Measurements from ENCODE around the gene TEKTIP1.
A peak's percentile ranks its signal among the peaks of the same experiment; 100 is the strongest.

TEKTIP1 gene

DNA sequence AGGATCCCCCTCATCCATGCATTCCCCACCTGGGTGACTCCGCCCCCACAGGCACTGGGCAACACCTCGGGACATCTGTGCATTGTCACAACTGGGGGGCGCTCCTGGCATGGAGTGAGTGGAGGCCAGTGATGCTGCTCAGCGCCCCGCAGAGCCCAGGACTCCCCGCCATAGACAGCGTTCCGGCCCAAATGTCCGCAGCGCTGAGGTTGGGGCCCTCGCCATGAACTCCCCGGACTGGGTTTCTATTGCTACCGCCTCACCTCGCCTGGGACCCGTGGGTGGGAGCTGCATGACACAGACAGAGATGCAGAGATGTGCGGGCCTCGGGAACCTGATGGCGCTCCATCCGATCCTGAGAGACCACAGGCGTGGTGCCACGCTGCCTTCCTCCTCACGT, 28.2 kb upstream of the TEKTIP1 start:
- TF ChIP-seq, protein P1, sequence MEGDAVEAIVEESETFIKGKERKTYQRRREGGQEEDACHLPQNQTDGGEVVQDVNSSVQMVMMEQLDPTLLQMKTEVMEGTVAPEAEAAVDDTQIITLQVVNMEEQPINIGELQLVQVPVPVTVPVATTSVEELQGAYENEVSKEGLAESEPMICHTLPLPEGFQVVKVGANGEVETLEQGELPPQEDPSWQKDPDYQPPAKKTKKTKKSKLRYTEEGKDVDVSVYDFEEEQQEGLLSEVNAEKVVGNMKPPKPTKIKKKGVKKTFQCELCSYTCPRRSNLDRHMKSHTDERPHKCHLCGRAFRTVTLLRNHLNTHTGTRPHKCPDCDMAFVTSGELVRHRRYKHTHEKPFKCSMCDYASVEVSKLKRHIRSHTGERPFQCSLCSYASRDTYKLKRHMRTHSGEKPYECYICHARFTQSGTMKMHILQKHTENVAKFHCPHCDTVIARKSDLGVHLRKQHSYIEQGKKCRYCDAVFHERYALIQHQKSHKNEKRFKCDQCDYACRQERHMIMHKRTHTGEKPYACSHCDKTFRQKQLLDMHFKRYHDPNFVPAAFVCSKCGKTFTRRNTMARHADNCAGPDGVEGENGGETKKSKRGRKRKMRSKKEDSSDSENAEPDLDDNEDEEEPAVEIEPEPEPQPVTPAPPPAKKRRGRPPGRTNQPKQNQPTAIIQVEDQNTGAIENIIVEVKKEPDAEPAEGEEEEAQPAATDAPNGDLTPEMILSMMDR (IDR thresholded peaks at IDR 0.05): no peak
- Mint-ChIP-seq H3K36me3 (ENCODE audit: low read depth) (peaks cover 13% of the 10 kb centered on the region), H3K27me3 (ENCODE audit: low read depth, poor library complexity) (peaks cover 3% of the 10 kb centered on the region), H3K4me1 (peaks cover 77% of the 10 kb centered on the region), H3K27ac (peak overlapping the region; percentile 45), H3K9me3 (no peaks in the 10 kb centered on the region), H3K4me3 (no peak overlapping the region)
- no peak for DNase-seq

DNA sequence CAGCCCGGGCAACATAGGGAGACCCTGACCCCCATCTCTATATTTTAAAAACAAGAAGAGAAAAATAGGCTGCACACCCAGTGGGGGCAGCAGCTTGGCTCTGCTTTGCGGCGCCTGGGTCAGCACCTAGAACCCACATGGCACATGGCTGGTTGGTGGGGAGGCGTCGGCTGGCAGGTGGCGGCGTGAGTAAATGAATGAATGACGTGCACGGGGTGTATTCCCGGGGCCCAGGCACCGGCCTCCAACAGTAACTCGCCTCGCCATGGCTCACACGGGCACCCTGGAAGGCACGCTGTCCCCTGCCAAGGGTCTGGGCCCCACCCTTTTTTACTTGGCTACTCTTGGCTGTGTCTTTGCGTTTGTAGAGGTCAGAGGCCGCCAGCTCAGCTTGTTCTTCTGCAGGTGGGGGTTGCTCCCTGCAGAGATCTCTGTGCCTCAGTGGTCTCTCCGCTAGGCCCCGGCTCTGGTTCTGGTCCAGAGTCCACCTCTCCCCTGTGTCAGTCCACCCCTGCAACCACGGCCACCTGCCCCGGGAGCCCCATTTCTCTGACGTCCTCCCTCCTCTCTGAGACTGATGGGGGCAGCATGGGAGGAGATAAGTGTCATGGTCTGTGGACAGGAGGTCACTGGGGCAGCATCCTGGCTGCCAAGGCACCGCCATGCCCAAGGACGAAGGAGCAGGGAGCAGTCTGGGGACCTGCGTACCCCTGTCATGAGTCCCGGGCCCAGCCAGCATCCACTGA, 27.3 kb upstream of the TEKTIP1 start:
- Mint-ChIP-seq H3K27me3 (ENCODE audit: low read depth, poor library complexity) (peaks cover 3% of the 10 kb centered on the region), H3K27ac (no peak overlapping the region), H3K36me3 (ENCODE audit: low read depth) (peaks cover 13% of the 10 kb centered on the region), H3K9me3 (no peaks in the 10 kb centered on the region), H3K4me3 (peak overlapping the region; percentile 58), H3K4me1 (peaks cover 81% of the 10 kb centered on the region)
- TF ChIP-seq, protein P1 (IDR thresholded peaks at IDR 0.05): no peak
- DNase-seq: no peak

DNA sequence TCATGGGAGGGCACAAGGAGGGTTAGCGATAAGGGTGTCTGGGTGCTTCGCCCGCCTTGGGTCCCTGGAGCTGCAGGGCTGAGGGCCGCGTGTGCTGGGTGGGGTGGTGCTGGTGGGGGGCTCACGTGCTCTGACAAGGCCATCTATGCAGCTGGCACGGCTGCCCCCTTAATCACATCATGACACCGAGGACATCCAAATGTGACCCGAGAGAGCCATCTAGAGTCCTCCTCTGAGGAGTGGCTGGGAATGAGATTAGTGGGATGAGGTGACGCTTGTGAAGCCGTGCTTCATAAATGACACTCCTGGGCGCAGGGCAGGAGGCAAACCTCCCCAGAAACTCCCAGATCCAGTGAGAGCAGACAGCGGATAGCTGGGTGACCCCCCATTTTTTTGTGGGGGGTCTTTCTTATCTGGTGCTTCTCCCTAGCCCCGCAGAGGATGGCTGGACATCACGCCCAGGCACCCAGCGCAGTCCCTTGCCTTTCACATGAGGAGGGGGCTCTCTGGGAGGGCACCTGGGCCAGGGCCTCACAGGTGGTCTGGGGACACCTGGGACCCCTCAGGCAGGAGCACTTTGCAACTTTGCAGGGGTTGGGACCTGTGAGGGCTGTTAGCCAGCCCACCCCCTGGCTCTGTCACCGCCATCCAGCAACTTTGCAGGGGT, 26.3 kb upstream of the TEKTIP1 start:
- H3K36me3 Mint-ChIP-seq (ENCODE audit: low read depth): peaks cover 13% of the 10 kb centered on the region
- H3K9me3 Mint-ChIP-seq: no peaks in the 10 kb centered on the region
- peaks cover 3% of the 10 kb centered on the region for H3K27me3 Mint-ChIP-seq (ENCODE audit: low read depth, poor library complexity)
- H3K4me3 Mint-ChIP-seq: no peak overlapping the region
- H3K4me1 Mint-ChIP-seq: peaks cover 71% of the 10 kb centered on the region
- no peak for DNase-seq
- H3K27ac Mint-ChIP-seq: no peak overlapping the region
- TF ChIP-seq, protein P1 (IDR thresholded peaks at IDR 0.05): no peak

DNA sequence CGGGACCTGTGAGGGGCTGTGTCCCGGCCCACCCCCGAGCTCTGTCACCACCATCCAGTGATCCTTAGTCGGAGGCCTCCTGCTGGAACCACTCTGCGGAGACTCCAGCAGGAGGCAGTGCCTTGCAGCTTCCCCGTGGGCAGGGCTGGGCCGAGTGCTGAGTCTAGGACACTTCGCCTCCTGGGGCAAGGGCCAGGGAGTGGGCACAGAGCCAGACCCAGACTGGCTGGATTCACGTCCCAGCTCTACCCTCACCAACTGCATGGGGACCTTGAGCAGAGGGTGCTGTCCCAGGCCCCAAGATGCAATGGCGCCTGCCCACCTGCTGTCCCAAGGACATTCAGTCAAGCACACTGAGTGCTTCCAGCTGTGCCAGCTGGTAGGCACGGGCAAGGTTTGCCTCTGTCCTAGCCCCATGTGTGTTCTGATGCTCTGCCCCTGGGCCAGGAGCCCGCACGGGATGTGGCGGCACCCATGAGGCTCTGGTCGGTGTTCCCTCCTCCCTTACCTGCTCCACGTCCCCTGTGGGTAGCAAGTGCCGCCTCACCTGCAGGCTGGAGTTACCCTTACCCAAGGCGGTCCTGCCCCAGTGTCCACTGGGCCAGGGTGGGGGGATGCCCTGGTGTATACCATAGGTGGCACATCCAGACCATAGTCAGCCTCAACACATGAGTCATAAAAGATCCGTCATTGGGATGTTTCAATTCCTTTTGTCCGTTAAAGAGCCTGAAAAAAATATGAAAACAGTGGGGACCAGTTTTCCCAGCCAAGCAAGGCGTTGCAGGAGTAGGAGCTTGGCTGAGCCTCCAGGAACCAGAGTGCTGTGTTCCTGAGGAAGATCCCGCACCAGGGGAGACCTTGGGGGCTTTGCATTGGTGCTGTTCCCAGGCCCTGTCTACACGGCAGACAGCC, 25.5 kb upstream of the TEKTIP1 start:
- peaks cover 70% of the 10 kb centered on the region for H3K4me1 Mint-ChIP-seq
- H3K27me3 Mint-ChIP-seq (ENCODE audit: low read depth, poor library complexity): peaks cover 3% of the 10 kb centered on the region
- H3K36me3 Mint-ChIP-seq (ENCODE audit: low read depth): peaks cover 13% of the 10 kb centered on the region
- H3K4me3 Mint-ChIP-seq: no peak overlapping the region
- peak overlapping the region; percentile 61 for H3K27ac Mint-ChIP-seq
- no peak for DNase-seq
- H3K9me3 Mint-ChIP-seq: no peaks in the 10 kb centered on the region
- TF ChIP-seq, protein P1 (IDR thresholded peaks at IDR 0.05): no peak

DNA sequence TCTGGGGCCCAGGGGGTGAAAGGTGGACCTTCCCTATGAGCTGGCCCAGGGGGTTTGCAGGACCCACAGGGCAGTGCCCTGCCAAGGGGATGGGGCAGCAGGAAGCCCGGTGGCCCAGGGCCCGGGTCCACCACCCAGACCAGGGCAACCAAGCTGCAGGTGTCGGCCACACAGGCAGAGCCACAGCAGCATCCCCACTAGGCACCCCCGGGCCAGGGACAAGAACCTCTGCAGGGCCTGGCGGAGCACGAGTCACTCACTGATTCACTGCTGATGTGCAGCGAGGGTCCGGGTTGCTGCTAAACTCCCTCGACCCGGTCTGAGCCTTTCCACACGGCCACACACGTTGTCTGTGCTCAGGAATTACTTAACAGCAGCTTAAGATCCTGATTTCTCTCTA, 24.0 kb upstream of the TEKTIP1 start:
- no peak overlapping the region for H3K4me3 Mint-ChIP-seq
- TF ChIP-seq, protein P1 (IDR thresholded peaks at IDR 0.05): no peak
- H3K9me3 Mint-ChIP-seq: no peaks in the 10 kb centered on the region
- DNase-seq: no peak
- peak overlapping the region; percentile 64 for H3K27ac Mint-ChIP-seq
- H3K4me1 Mint-ChIP-seq: peaks cover 61% of the 10 kb centered on the region
- H3K27me3 Mint-ChIP-seq (ENCODE audit: low read depth, poor library complexity): no peaks in the 10 kb centered on the region
- peaks cover 2% of the 10 kb centered on the region for H3K36me3 Mint-ChIP-seq (ENCODE audit: low read depth)

Measured in nephron progenitor cell (in vitro differentiated cells).